Transverse colon (tissue), 4 donors: ENCODE results near the gene FSTL5. TPM values are rescaled to one million over a fixed set of nuclear protein-coding genes. Genes with fewer than 3 reads are reported as not detected.

Experiments
- DNase-seq: peaks from one replicate; pipeline ENCODE4 v3.0.0-alpha.2; 2019
- H3K27ac ChIP-seq, 4 donors: fragments of 200-600 bp; sonication (generic); 2 replicates each; pipeline ENCODE4 v1.5.1; 2016 to 2018; ENCODE audit warnings: inconsistent platforms in 4 of 4
- H3K27me3 ChIP-seq: fragments of 200-600 bp; sonication (generic); 2 replicates; pipeline ENCODE4 v1.5.1; 2017; ENCODE audit warnings: inconsistent platforms
- H3K36me3 ChIP-seq, 4 donors: fragments of 200-600 bp; sonication (generic); 2 replicates each; pipeline ENCODE4 v1.5.1; 2017 to 2019; ENCODE audit warnings: inconsistent platforms in 4 of 4
- H3K4me1 ChIP-seq, 4 donors: fragments of 200-600 bp; sonication (generic); 2 replicates each; pipeline ENCODE4 v1.5.1; 2017 to 2020; ENCODE audit warnings: inconsistent platforms in 4 of 4
- H3K4me3 ChIP-seq, 4 donors: fragments of 200-600 bp; sonication (generic); 1 replicate in 1 of 4; 2 replicates in 3 of 4; pipeline versions ENCODE4 v1.5.1 to v1.6.1; 2017 to 2019; ENCODE audit warnings: inconsistent platforms in 4 of 4
- H3K9me3 ChIP-seq, 2 donors: fragments of 200-600 bp; sonication (generic); 2 replicates each; pipeline ENCODE4 v1.5.1; 2017 to 2019; ENCODE audit warnings: inconsistent platforms in 2 of 2
- CTCF ChIP-seq, 5 experiments: fragments of 200-600 bp in 3 of 5; fragments of 450-650 bp in 2 of 5; sonication (generic) in 3 of 5; IDR thresholded peaks; 1 replicate in 2 of 5; 2 replicates in 3 of 5; pipeline ENCODE4 v1.5.1; 2016 to 2017; ENCODE audit warnings: antibody characterized with exemption in 5 of 5, inconsistent platforms in 3 of 5, mild to moderate bottlenecking in 2 of 5, moderate library complexity in 1 of 5
- EP300 ChIP-seq: sonication (generic); formaldehyde crosslinking; IDR thresholded peaks from one replicate; pipeline ENCODE4 v1.6.1; 2017; ENCODE audit warnings: antibody characterized with exemption, low read depth
- POLR2A ChIP-seq: fragments of 450-650 bp; IDR thresholded peaks from one replicate; pipeline ENCODE4 v1.6.1; 2016; ENCODE audit warnings: antibody characterized with exemption, mild to moderate bottlenecking, moderate library complexity
- POLR2AphosphoS5 ChIP-seq, 3 donors: sonication (generic); formaldehyde crosslinking; IDR thresholded peaks; one replicate each; pipeline ENCODE4 v1.6.1; 2016; ENCODE audit warnings: antibody characterized with exemption in 3 of 3
- WGBS, 2 donors: methylation state at CpG; one replicate each; pipeline ENCODE4 v1.1.5; 2018; ENCODE audit warnings: low coverage in 1 of 2; 5-methylcytosine and 5-hydroxymethylcytosine counted together
- in situ Hi-C, 4 donors: fragments of 200-750 bp; cut with MboI; loops; one replicate each; pipeline versions ENCODE4 v1.15.0 to v1.15.1; 2017; ENCODE audit warnings: low sequenced_read_pairs in 3 of 4, low pct_ligation_motif_present in 1 of 4, low pct_unique_long_range_greater_than_20kb in 1 of 4
- intact Hi-C: fragments of 100-400 bp; cut with DNase I; formaldehyde crosslinking; loops from one replicate; pipeline ENCODE4 v1.15.1; 2023; ENCODE audit warnings: low total_unique reads
- total RNA-seq, 4 donors: library from RNA; depleted of rRNA; stranded (reverse); fragments of >200 nt; gene quantifications; one replicate each; pipeline ENCODE4 v1.1.0, GENCODE V29; 2016

FSTL5 gene
- total RNA-seq, 4 donors from 2014 or later = 0.14 to 0.16 TPM; not detected in 2

- TF ChIP-seq EP300 (no peak), POLR2AphosphoS5 (IDR thresholded peaks at IDR 0.05) (no peak), CTCF (IDR thresholded peaks at IDR 0.05) (no peak), POLR2A (no peak)
- H3K36me3 ChIP-seq = no peaks in the 10 kb centered on the region
- no peaks in the 10 kb centered on the region for H3K27me3 ChIP-seq
- in situ Hi-C loops (no loop called here), intact Hi-C loops (no loop called here)
- no peaks in the 10 kb centered on the region for H3K4me1 ChIP-seq
- no peaks in the 10 kb centered on the region for H3K9me3 ChIP-seq
- no peak overlapping the region for H3K27ac ChIP-seq
- 79% methylated on average over 6 of the region's 6 CpGs; no CpG with 5 or more reads in 1 of the 2 donors for WGBS, 2 donors
- no peak overlapping the region for H3K4me3 ChIP-seq
- no peak for DNase-seq
Observed at GRCh38 chr4:161585011-161585410, 578.8 kb downstream of the FSTL5 start.

- intact Hi-C loops (no loop called here), in situ Hi-C loops (no loop called here)
- TF ChIP-seq CTCF (IDR thresholded peaks at IDR 0.05) (no peak), POLR2A (no peak), POLR2AphosphoS5 (IDR thresholded peaks at IDR 0.05) (no peak), EP300 (no peak)
- Histone ChIP-seq H3K36me3 (no peaks in the 10 kb centered on the region), H3K27ac (no peak overlapping the region), H3K27me3 (no peaks in the 10 kb centered on the region), H3K4me1 (no peaks in the 10 kb centered on the region), H3K4me3 (no peak overlapping the region), H3K9me3 (no peaks in the 10 kb centered on the region)
- no peak for DNase-seq
Observed at GRCh38 chr4:161583549-161583948, 580.3 kb downstream of the FSTL5 start.

- Histone ChIP-seq H3K36me3 (no peaks in the 10 kb centered on the region), H3K4me3 (no peak overlapping the region), H3K4me1 (peaks cover 0 to 4% (median 0%) of the 10 kb centered on the region in 4 donors), H3K27me3 (no peaks in the 10 kb centered on the region), H3K9me3 (no peaks in the 10 kb centered on the region), H3K27ac (no peak overlapping the region)
- intact Hi-C loops (no loop called here), in situ Hi-C loops (no loop called here)
- TF ChIP-seq CTCF (IDR thresholded peaks at IDR 0.05) = no peak
- TF ChIP-seq POLR2AphosphoS5 (IDR thresholded peaks at IDR 0.05) = no peak
- TF ChIP-seq EP300 = no peak
- TF ChIP-seq POLR2A = no peak
- WGBS, 2 donors = 65 to 76% methylated on average over 6 to 7 of the region's 7 CpGs
- no peak for DNase-seq
Observed at GRCh38 chr4:161581262-161582230, 582.3 kb downstream of the FSTL5 start.

GRCh38 chr4:161577579-161578301 is 586.1 kb downstream of the FSTL5 start:
- H3K4me3 ChIP-seq = no peak overlapping the region
- H3K4me1 ChIP-seq = peaks cover 0 to 4% (median 0%) of the 10 kb centered on the region in 4 donors
- no peak for DNase-seq
- in situ Hi-C loops = no loop called here
- no peaks in the 10 kb centered on the region for H3K36me3 ChIP-seq
- no peak for TF ChIP-seq POLR2A
- no peak for TF ChIP-seq EP300
- TF ChIP-seq CTCF (IDR thresholded peaks at IDR 0.05) = no peak
- no peak for TF ChIP-seq POLR2AphosphoS5 (IDR thresholded peaks at IDR 0.05)
- no peaks in the 10 kb centered on the region for H3K9me3 ChIP-seq
- WGBS, 2 donors = 54 to 56% methylated on average over 6 of the region's 6 CpGs
- intact Hi-C loops = no loop called here
- H3K27me3 ChIP-seq = no peaks in the 10 kb centered on the region
- no peak overlapping the region for H3K27ac ChIP-seq
